Mesodermal cell (in vitro differentiated cells): Measurements from ENCODE around the gene TCHP.
"Not testable (repeated sequence)": the region's sequence is repeated elsewhere in the genome, so short reads cannot be mapped to it uniquely, and the experiment has no call there.

Experiments
- H3K27ac ChIP-seq: 2 replicates; pipeline ENCODE4 v1.7.0; 2013; ENCODE audit warnings: mild to moderate bottlenecking, low read depth, low read length, moderate library complexity; ENCODE audit not compliant: severe bottlenecking
- H3K36me3 ChIP-seq: 2 replicates; pipeline ENCODE4 v1.7.1; 2013; ENCODE audit warnings: mild to moderate bottlenecking, low read length, moderate library complexity; ENCODE audit not compliant: control insufficient read depth, insufficient read depth
- H3K4me1 ChIP-seq: one replicate; pipeline ENCODE4 v1.7.1; 2013; ENCODE audit warnings: mild to moderate bottlenecking, low read length; ENCODE audit not compliant: insufficient read depth, control insufficient read depth, poor library complexity, severe bottlenecking
- H3K4me3 ChIP-seq: 2 replicates; pipeline ENCODE4 v1.7.0; 2013; ENCODE audit warnings: low read length, control low read depth, mild to moderate bottlenecking; ENCODE audit not compliant: insufficient read depth, poor library complexity, severe bottlenecking; ENCODE audit errors: extremely low read depth
- H3K9me3 ChIP-seq: 2 replicates; pipeline ENCODE4 v1.7.1; 2013; ENCODE audit warnings: mild to moderate bottlenecking, low read length, moderate library complexity; ENCODE audit not compliant: control insufficient read depth
- WGBS, 2 experiments: methylation state at CpG; one replicate each; pipeline ENCODE4 v1.1.5; 2013; ENCODE audit warnings: missing lambda C conversion rate in 2 of 2; ENCODE audit not compliant: insufficient coverage in 2 of 2; 5-methylcytosine and 5-hydroxymethylcytosine counted together

The TCHP gene

GRCh38 chr12:109925185-109925840 lies 25.2 kb downstream of the TCHP start:
- WGBS, 2 experiments, result 86 to 91% methylated on average over 15 to 17 of the region's 20 CpGs
- Histone ChIP-seq H3K27ac (no peak overlapping the region), H3K36me3 (peaks cover 16% of the 10 kb centered on the region), H3K4me3 (no peak overlapping the region), H3K9me3 (no peaks in the 10 kb centered on the region), H3K4me1 (no peaks in the 10 kb centered on the region)

GRCh38 chr12:109926016-109926415 lies 25.9 kb downstream of the TCHP start:
- H3K36me3 ChIP-seq, result peaks cover 16% of the 10 kb centered on the region
- H3K4me1 ChIP-seq, result no peaks in the 10 kb centered on the region
- H3K27ac ChIP-seq, result no peak overlapping the region
- 86 to 87% methylated on average over 7 to 8 of the region's 8 CpGs for WGBS, 2 experiments
- H3K4me3 ChIP-seq, result no peak overlapping the region
- no peaks in the 10 kb centered on the region for H3K9me3 ChIP-seq

- Histone ChIP-seq H3K36me3 (peaks cover 22% of the 10 kb centered on the region), H3K4me1 (no peaks in the 10 kb centered on the region), H3K27ac (no peak overlapping the region), H3K9me3 (no peaks in the 10 kb centered on the region), H3K4me3 (no peak overlapping the region)
- 91 to 93% methylated on average over 10 of the region's 11 CpGs for WGBS, 2 experiments
These were observed 26.6 kb downstream of the TCHP start for GRCh38 chr12:109926488-109927210.

- no peaks in the 10 kb centered on the region for H3K9me3 ChIP-seq
- no peak overlapping the region for H3K4me3 ChIP-seq
- 86 to 88% methylated on average over 7 of the region's 8 CpGs for WGBS, 2 experiments
- no peak overlapping the region for H3K27ac ChIP-seq
- H3K36me3 ChIP-seq, result peaks cover 32% of the 10 kb centered on the region
- H3K4me1 ChIP-seq, result no peaks in the 10 kb centered on the region
These were observed 27.5 kb downstream of the TCHP start for GRCh38 chr12:109927622-109928021.

- Histone ChIP-seq H3K9me3 (no peaks in the 10 kb centered on the region), H3K36me3 (peaks cover 37% of the 10 kb centered on the region), H3K4me1 (no peaks in the 10 kb centered on the region), H3K27ac (no peak overlapping the region), H3K4me3 (no peak overlapping the region)
- WGBS, 2 experiments, result 92 to 93% methylated on average over 9 to 11 of the region's 12 CpGs
These were observed 28.1 kb downstream of the TCHP start for GRCh38 chr12:109928058-109928656.

- WGBS, 2 experiments, result 92 to 98% methylated on average over 8 to 12 of the region's 14 CpGs
- not testable (repeated sequence) for H3K9me3 ChIP-seq, H3K4me1 ChIP-seq, H3K27ac ChIP-seq, H3K4me3 ChIP-seq
- peaks cover 46% of the 10 kb centered on the region for H3K36me3 ChIP-seq
These were observed 29.3 kb downstream of the TCHP start for GRCh38 chr12:109929326-109929725.

GRCh38 chr12:109930028-109930800 lies 30.1 kb downstream of the TCHP start:
- H3K27ac ChIP-seq, result no peak overlapping the region
- no peaks in the 10 kb centered on the region for H3K4me1 ChIP-seq
- no peaks in the 10 kb centered on the region for H3K9me3 ChIP-seq
- 93 to 95% methylated on average over 16 of the region's 16 CpGs for WGBS, 2 experiments
- H3K36me3 ChIP-seq, result peaks cover 48% of the 10 kb centered on the region
- no peak overlapping the region for H3K4me3 ChIP-seq

DNA sequence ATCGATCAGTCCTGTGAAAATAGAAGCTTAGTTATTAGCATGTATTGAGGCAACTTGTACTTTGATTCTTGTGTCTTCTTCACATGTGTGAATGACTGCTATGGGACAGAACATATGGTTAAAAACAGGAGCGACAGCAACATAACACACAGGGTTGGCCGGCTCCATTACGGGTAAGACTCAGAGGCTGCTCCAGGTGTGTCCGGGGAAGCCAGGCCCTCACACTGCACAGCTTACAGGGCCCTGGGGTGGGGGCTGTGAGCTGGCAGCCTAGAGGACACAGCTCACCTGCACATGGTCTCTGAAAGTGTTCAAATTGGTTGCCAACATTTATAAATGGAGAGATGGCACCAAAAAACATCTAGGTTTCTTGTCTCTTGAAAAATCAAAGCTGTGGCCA lies 31.1 kb downstream of the TCHP start:
- Histone ChIP-seq H3K4me1 (no peaks in the 10 kb centered on the region), H3K4me3 (no peak overlapping the region), H3K36me3 (peaks cover 56% of the 10 kb centered on the region), H3K9me3 (no peaks in the 10 kb centered on the region), H3K27ac (no peak overlapping the region)
- 93 to 97% methylated on average over 5 of the region's 5 CpGs for WGBS, 2 experiments

GRCh38 chr12:109932878-109933503 lies 32.9 kb downstream of the TCHP start:
- H3K36me3 ChIP-seq, result peaks cover 67% of the 10 kb centered on the region
- no peaks in the 10 kb centered on the region for H3K4me1 ChIP-seq
- WGBS, 2 experiments, result 95 to 98% methylated on average over 13 to 14 of the region's 14 CpGs
- no peak overlapping the region for H3K4me3 ChIP-seq
- no peaks in the 10 kb centered on the region for H3K9me3 ChIP-seq
- no peak overlapping the region for H3K27ac ChIP-seq

- 87 to 93% methylated on average over 3 to 5 of the region's 5 CpGs for WGBS, 2 experiments
- peaks cover 78% of the 10 kb centered on the region for H3K36me3 ChIP-seq
These were observed 34.0 kb downstream of the TCHP start for GRCh38 chr12:109934026-109934425.

More at GRCh38 chr12:109934026-109934425, 34.0 kb downstream of the TCHP start:
- H3K4me1 ChIP-seq, result no peaks in the 10 kb centered on the region
- no peak overlapping the region for H3K27ac ChIP-seq
- H3K9me3 ChIP-seq, result no peaks in the 10 kb centered on the region
- no peak overlapping the region for H3K4me3 ChIP-seq
